Smooth muscle cell (in vitro differentiated cells): ENCODE results near the gene PTGIS. TPM values are rescaled to one million over a fixed set of nuclear protein-coding genes. Genes with fewer than 3 reads are reported as not detected.

Experiments used
- DNase-seq: peaks from one replicate; lab custom pipeline; 2025; ENCODE audit not compliant: unreplicated experiment; lab: John Stamatoyannopoulos, UW
- H2AFZ ChIP-seq: fragments of 200-600 bp; sonication (generic); 2 replicates; pipeline ENCODE4 v1.6.0; 2016; ENCODE audit warnings: antibody characterized with exemption, low read depth, mild to moderate bottlenecking
- H3F3A ChIP-seq: fragments of 200-600 bp; sonication (generic); 2 replicates; pipeline ENCODE4 v1.6.0; 2017; ENCODE audit warnings: antibody characterized with exemption, low read depth
- H3K27ac ChIP-seq: fragments of 200-600 bp; sonication (generic); 2 replicates; pipeline ENCODE4 v1.5.1; 2016; ENCODE audit warnings: low read depth, mild to moderate bottlenecking
- H3K27me3 ChIP-seq: fragments of 200-600 bp; sonication (generic); 2 replicates; pipeline ENCODE4 v1.6.1; 2016; ENCODE audit warnings: low read depth, mild to moderate bottlenecking
- H3K36me3 ChIP-seq: fragments of 200-600 bp; sonication (generic); 2 replicates; pipeline ENCODE4 v1.5.1; 2016; ENCODE audit warnings: low read depth
- H3K4me1 ChIP-seq: fragments of 200-600 bp; sonication (generic); 2 replicates; pipeline ENCODE4 v1.5.1; 2016; ENCODE audit warnings: low read depth
- H3K4me2 ChIP-seq: fragments of 200-600 bp; sonication (generic); 2 replicates; pipeline ENCODE4 v1.6.0; 2016; ENCODE audit warnings: mild to moderate bottlenecking
- H3K4me3 ChIP-seq: fragments of 200-600 bp; sonication (generic); 2 replicates; pipeline ENCODE4 v1.5.1; 2016; ENCODE audit warnings: mild to moderate bottlenecking
- H3K79me2 ChIP-seq: fragments of 200-600 bp; sonication (generic); 2 replicates; pipeline ENCODE4 v1.6.0; 2016; ENCODE audit warnings: low read depth, mild to moderate bottlenecking
- H3K9ac ChIP-seq: fragments of 200-600 bp; sonication (generic); 2 replicates; pipeline ENCODE4 v1.6.0; 2016; ENCODE audit warnings: low read depth
- H3K9me3 ChIP-seq: fragments of 200-600 bp; sonication (generic); replicated peaks from 2 replicates; pipeline ENCODE4 v1.5.1; 2016; ENCODE audit warnings: low read depth
- H4K20me1 ChIP-seq: fragments of 200-600 bp; sonication (generic); 2 replicates; pipeline ENCODE4 v1.6.0; 2016; ENCODE audit warnings: low read depth
- WGBS: methylation state at CpG from one replicate; pipeline ENCODE4 v1.1.7; 2016; ENCODE audit warnings: low lambda C conversion rate; 5-methylcytosine and 5-hydroxymethylcytosine counted together
- polyA plus RNA-seq: library from polyadenylated mRNA; unstranded; fragments of >200 nt; fragmentation: Nextera tagmentation; extraction: Ambion mirVana; gene quantifications from 2 replicates; pipeline ENCODE4 v1.2.1, GENCODE V29; 2016
- total RNA-seq: library from RNA; depleted of rRNA; stranded (reverse); fragments of >200 nt; gene quantifications from 2 replicates; pipeline ENCODE4 v1.2.3, GENCODE V29; 2014
- TF ChIP-seq, protein P1 (sequence below): fragments of 200-600 bp; sonication (generic); IDR thresholded peaks from 2 replicates; pipeline ENCODE4 v1.5.1; 2017; ENCODE audit warnings: borderline replicate concordance, mild to moderate bottlenecking, antibody characterized with exemption; ENCODE audit not compliant: insufficient read depth, poor library complexity, severe bottlenecking

The PTGIS gene
- total and polyA plus RNA-seq, 2 experiments from 2014 or later: 0.18 to 0.64 TPM

DNA sequence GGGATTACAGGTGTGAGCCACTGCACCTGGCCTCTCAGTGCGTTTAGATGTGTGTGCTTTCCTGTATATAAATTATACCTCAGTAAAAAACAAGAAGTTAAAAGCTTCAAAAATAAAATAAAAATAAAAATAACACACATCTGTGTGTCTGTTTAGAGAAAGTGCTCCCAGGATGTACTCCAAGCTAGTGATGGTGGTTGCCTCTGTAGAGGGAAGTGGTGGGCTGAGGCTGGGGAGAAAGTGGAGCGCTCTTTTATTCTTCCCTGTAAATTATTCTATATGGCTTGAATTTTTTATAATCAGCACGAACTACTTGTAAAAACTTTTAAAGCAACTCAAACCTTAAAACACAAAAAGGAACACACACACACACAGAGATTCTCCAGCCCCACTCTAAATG lies 29.0 kb downstream of the PTGIS start:
- WGBS: 99% methylated on average over 3 of the region's 3 CpGs
- no peaks in the 10 kb centered on the region for H4K20me1 ChIP-seq
- H2AFZ ChIP-seq: no peak overlapping the region
- no peaks in the 10 kb centered on the region for H3K9me3 ChIP-seq
- H3K4me3 ChIP-seq: no peak overlapping the region
- no peak overlapping the region for H3K9ac ChIP-seq
- DNase-seq: no peak
- no peaks in the 10 kb centered on the region for H3K27me3 ChIP-seq
- H3K4me1 ChIP-seq: no peaks in the 10 kb centered on the region
- H3F3A ChIP-seq: no peaks in the 10 kb centered on the region
- H3K79me2 ChIP-seq: no peaks in the 10 kb centered on the region
- no peak overlapping the region for H3K27ac ChIP-seq
- TF ChIP-seq, protein P1, sequence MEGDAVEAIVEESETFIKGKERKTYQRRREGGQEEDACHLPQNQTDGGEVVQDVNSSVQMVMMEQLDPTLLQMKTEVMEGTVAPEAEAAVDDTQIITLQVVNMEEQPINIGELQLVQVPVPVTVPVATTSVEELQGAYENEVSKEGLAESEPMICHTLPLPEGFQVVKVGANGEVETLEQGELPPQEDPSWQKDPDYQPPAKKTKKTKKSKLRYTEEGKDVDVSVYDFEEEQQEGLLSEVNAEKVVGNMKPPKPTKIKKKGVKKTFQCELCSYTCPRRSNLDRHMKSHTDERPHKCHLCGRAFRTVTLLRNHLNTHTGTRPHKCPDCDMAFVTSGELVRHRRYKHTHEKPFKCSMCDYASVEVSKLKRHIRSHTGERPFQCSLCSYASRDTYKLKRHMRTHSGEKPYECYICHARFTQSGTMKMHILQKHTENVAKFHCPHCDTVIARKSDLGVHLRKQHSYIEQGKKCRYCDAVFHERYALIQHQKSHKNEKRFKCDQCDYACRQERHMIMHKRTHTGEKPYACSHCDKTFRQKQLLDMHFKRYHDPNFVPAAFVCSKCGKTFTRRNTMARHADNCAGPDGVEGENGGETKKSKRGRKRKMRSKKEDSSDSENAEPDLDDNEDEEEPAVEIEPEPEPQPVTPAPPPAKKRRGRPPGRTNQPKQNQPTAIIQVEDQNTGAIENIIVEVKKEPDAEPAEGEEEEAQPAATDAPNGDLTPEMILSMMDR: no peak
- H3K36me3 ChIP-seq: no peaks in the 10 kb centered on the region
- H3K4me2 ChIP-seq: no peak overlapping the region

DNA sequence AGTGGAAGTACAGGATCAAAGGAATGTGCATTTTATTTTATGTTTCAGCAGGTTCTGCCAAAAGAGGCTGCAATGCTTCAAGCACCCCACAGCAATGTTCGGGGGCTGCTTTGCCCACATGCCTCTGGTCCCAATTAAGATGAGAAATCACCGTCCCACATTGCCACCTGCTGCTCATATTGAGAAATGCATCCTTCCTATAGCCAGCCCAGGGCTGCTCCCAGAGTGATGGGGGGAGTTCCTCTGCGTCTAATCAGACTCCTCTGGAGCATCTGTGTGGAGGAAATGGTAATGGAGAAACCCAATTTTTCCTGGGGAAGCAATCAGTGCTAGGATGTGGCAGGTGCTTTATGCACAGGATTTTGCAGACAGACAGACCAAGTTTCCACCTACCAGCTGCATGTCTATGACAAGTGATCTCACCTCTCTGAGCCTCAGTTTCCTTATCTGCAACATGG lies 33.7 kb downstream of the PTGIS start:
- no peaks in the 10 kb centered on the region for H3K9me3 ChIP-seq
- peak; percentile 8 for DNase-seq
- H3K36me3 ChIP-seq: no peaks in the 10 kb centered on the region
- H3K79me2 ChIP-seq: no peaks in the 10 kb centered on the region
- TF ChIP-seq, protein P1: peak; percentile 70
- H3F3A ChIP-seq: no peaks in the 10 kb centered on the region
- no peak overlapping the region for H3K9ac ChIP-seq
- no peaks in the 10 kb centered on the region for H3K4me1 ChIP-seq
- H4K20me1 ChIP-seq: no peaks in the 10 kb centered on the region
- no peak overlapping the region for H3K4me3 ChIP-seq
- 27% methylated on average over 3 of the region's 3 CpGs for WGBS
- H2AFZ ChIP-seq: no peak overlapping the region
- no peaks in the 10 kb centered on the region for H3K27me3 ChIP-seq
- no peak overlapping the region for H3K4me2 ChIP-seq
- no peak overlapping the region for H3K27ac ChIP-seq

DNA sequence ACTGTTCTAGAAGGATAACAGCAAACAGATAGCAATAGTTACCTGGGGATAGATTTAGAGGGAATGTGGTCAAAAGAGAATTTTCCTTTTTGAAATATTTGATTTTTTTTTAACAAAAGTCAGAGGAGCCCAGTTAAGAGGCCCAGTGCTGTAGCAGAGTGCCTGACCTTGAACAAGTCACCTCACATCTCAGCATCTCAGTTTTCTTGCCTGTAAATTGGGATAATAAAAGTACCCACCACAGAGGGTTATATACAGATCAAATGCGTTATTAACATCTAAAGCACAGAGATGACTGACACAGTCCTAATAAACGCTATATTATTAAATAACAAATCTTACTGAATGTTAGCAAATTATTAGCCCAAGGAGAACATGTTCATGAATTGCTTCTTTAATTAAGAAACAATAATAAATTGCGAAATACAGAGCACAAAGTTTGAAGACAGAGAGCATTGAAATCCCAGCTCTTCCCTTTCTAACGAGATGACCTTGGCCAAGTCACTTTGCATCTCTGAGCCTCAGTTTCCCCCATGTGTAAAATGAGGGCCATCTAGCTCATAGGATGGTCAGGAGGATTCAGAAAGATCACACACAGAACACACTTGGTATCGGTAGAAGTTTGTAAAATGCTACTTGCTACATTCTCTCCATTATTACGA lies 35.5 kb downstream of the PTGIS start:
- TF ChIP-seq, protein P1: no peak
- Histone ChIP-seq H3K27me3 (no peaks in the 10 kb centered on the region), H2AFZ (no peak overlapping the region), H3K9me3 (no peaks in the 10 kb centered on the region), H3K79me2 (no peaks in the 10 kb centered on the region), H3K27ac (no peak overlapping the region), H3K36me3 (no peaks in the 10 kb centered on the region), H3F3A (no peaks in the 10 kb centered on the region), H3K9ac (no peak overlapping the region), H4K20me1 (no peaks in the 10 kb centered on the region), H3K4me2 (no peak overlapping the region), H3K4me1 (no peaks in the 10 kb centered on the region), H3K4me3 (no peak overlapping the region)
- 91% methylated on average over 6 of the region's 6 CpGs for WGBS
- DNase-seq: no peak

DNA sequence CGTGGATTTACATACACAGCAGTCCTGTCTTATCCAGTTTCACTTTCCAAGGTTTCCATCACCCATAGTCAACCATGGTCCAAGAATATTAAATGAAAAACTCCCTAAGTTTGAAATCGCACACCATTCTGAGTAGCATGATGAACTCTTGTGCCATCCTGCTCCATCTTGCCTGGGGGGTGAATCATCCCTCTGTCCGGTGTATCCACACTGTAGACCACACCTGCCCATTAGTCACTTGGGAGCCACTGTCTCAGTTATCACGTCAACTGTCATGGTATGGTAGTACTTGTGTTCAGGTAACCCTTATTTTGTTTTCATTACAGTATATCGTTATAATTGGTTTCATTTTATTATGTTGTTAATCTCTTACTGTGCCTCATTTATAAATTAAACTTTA lies 38.5 kb downstream of the PTGIS start:
- no peak overlapping the region for H3K4me2 ChIP-seq
- no peak overlapping the region for H3K27ac ChIP-seq
- no peaks in the 10 kb centered on the region for H3K4me1 ChIP-seq
- no peaks in the 10 kb centered on the region for H3K9me3 ChIP-seq
- DNase-seq: no peak
- H3F3A ChIP-seq: no peaks in the 10 kb centered on the region
- H3K4me3 ChIP-seq: no peak overlapping the region
- no peak overlapping the region for H3K9ac ChIP-seq
- TF ChIP-seq, protein P1: no peak
- no peaks in the 10 kb centered on the region for H3K79me2 ChIP-seq
- WGBS: 90% methylated on average over 5 of the region's 5 CpGs
- no peaks in the 10 kb centered on the region for H3K36me3 ChIP-seq
- H2AFZ ChIP-seq: no peak overlapping the region
- H4K20me1 ChIP-seq: no peaks in the 10 kb centered on the region
- no peaks in the 10 kb centered on the region for H3K27me3 ChIP-seq
